IMR-90 (cell line): ENCODE data around the gene LDLRAD4. TPM values are rescaled to one million over a fixed set of nuclear protein-coding genes. Genes with fewer than 3 reads are reported as not detected.

Experiments
- ATAC-seq: fragments of 200-7000 bp; cut with Tn5 transposase; 2 replicates; pipeline ENCODE4 v1.9.1; 2020; ENCODE audit warnings: low read depth, mild to moderate bottlenecking, moderate library complexity
- BruUV-seq: library from RNA; stranded (reverse); fragments of 400-500 nt; replicated peaks from 2 replicates; lab custom pipeline; 2021; lab: Mats Ljungman, UMichigan
- CTCF ChIA-PET: fragments of 300-600 bp; formaldehyde crosslinking; extraction: SDS; loops from one replicate; lab custom pipeline; 2021; ENCODE audit warnings: antibody characterized with exemption; lab: Yijun Ruan, JAX
- POLR2A ChIA-PET: fragments of 300-600 bp; sonication (Branson Sonifier 250); formaldehyde crosslinking; loops from one replicate; lab custom pipeline; 2022; ENCODE audit warnings: antibody characterized with exemption; ENCODE audit not compliant: unreplicated experiment; lab: Charles Lee
- DNase-seq: peaks from one replicate; pipeline ENCODE4 v3.0.0; 2013
- H2AFZ ChIP-seq: replicated peaks from 2 replicates; pipeline ENCODE3; 2013; ENCODE audit warnings: low read length, mild to moderate bottlenecking; ENCODE audit not compliant: poor library complexity
- H2AK5ac ChIP-seq: 2 replicates; pipeline ENCODE4 v1.6.1; 2013; ENCODE audit warnings: low read depth, low read length, inconsistent platforms
- H2AK9ac ChIP-seq: replicated peaks from 2 replicates; pipeline ENCODE3; 2013; ENCODE audit warnings: mild to moderate bottlenecking, low read depth, low read length, moderate library complexity; ENCODE audit not compliant: poor library complexity
- H2BK120ac ChIP-seq: 2 replicates; pipeline ENCODE4 v1.6.1; 2013; ENCODE audit warnings: low read depth, low read length, inconsistent platforms
- H2BK15ac ChIP-seq: 3 replicates; pipeline ENCODE4 v1.6.1; 2013; ENCODE audit warnings: low read depth, low read length, inconsistent platforms
- H2BK20ac ChIP-seq: 2 replicates; pipeline ENCODE4 v1.6.1; 2013; ENCODE audit warnings: low read depth, mild to moderate bottlenecking, inconsistent platforms, low read length, moderate library complexity
- H2BK5ac ChIP-seq: 2 replicates; pipeline ENCODE4 v1.6.1; 2013; ENCODE audit warnings: mild to moderate bottlenecking, low read depth, low read length, inconsistent platforms; ENCODE audit not compliant: poor library complexity, severe bottlenecking
- H3K14ac ChIP-seq: replicated peaks from 2 replicates; pipeline ENCODE4 v1.6.1; 2013; ENCODE audit warnings: low read depth, low read length, inconsistent platforms
- H3K18ac ChIP-seq: 2 replicates; pipeline ENCODE4 v1.6.1; 2013; ENCODE audit warnings: low read depth, low read length, control low read depth
- H3K23ac ChIP-seq: 2 replicates; pipeline ENCODE4 v1.6.1; 2013; ENCODE audit warnings: low read depth, low read length, inconsistent platforms
- H3K27ac ChIP-seq: 2 replicates; pipeline ENCODE4 v1.5.1; 2013; ENCODE audit warnings: mild to moderate bottlenecking, control low read depth, low read length; ENCODE audit not compliant: insufficient read depth
- H3K27me3 ChIP-seq: 2 replicates; pipeline ENCODE4 v1.6.1; 2013; ENCODE audit warnings: low read length; ENCODE audit not compliant: control insufficient read depth, insufficient read depth
- H3K36me3 ChIP-seq: 2 replicates; pipeline ENCODE4 v1.6.1; 2013; ENCODE audit warnings: low read length, mixed read lengths; ENCODE audit not compliant: control insufficient read depth, insufficient read depth
- H3K4ac ChIP-seq: 2 replicates; pipeline ENCODE4 v1.6.1; 2013; ENCODE audit warnings: low read depth, low read length, inconsistent platforms
- H3K4me1 ChIP-seq: 2 replicates; pipeline ENCODE4 v1.6.1; 2013; ENCODE audit warnings: low read length, mixed read lengths; ENCODE audit not compliant: control insufficient read depth, insufficient read depth
- H3K4me2 ChIP-seq: 2 replicates; pipeline ENCODE4 v1.6.1; 2013; ENCODE audit warnings: low read depth, mild to moderate bottlenecking, control low read depth, low read length, moderate library complexity
- H3K4me3 ChIP-seq: 2 replicates; pipeline ENCODE4 v1.5.1; 2013; ENCODE audit warnings: low read depth, mild to moderate bottlenecking, control low read depth, low read length, moderate library complexity; ENCODE audit not compliant: insufficient read depth
- H3K56ac ChIP-seq: 2 replicates; pipeline ENCODE4 v1.6.1; 2013; ENCODE audit warnings: low read length, inconsistent platforms; ENCODE audit not compliant: insufficient read depth; ENCODE audit errors: extremely low read depth
- H3K79me1 ChIP-seq, 2 experiments: 2 replicates each; pipeline ENCODE4 v1.6.1; 2013; ENCODE audit warnings: low read length in 2 of 2, inconsistent platforms in 1 of 2, low read depth in 1 of 2
- H3K9ac ChIP-seq: 2 replicates; pipeline ENCODE4 v1.6.1; 2013; ENCODE audit warnings: low read depth, low read length, control low read depth
- H3K9me1 ChIP-seq: 2 replicates; pipeline ENCODE4 v1.6.1; 2013; ENCODE audit warnings: low read length, inconsistent platforms; ENCODE audit not compliant: insufficient read depth
- H3K9me3 ChIP-seq: 2 replicates; pipeline ENCODE4 v1.6.1; 2013; ENCODE audit warnings: low read length; ENCODE audit not compliant: control insufficient read depth, insufficient read depth
- H4K20me1 ChIP-seq: 2 replicates; pipeline ENCODE4 v1.6.1; 2013; ENCODE audit warnings: low read length, inconsistent platforms; ENCODE audit not compliant: insufficient read depth
- H4K5ac ChIP-seq: 2 replicates; pipeline ENCODE4 v1.6.1; 2013; ENCODE audit warnings: mild to moderate bottlenecking, low read depth, low read length, control low read depth
- H4K8ac ChIP-seq, 2 experiments: 2 replicates each; pipeline ENCODE4 v1.6.1; 2013; ENCODE audit warnings: low read depth in 2 of 2, low read length in 2 of 2, control low read depth in 1 of 2, inconsistent platforms in 1 of 2
- H4K91ac ChIP-seq: 2 replicates; pipeline ENCODE4 v1.6.1; 2013; ENCODE audit warnings: low read depth, low read length, inconsistent platforms; ENCODE audit not compliant: insufficient read depth
- CTCF ChIP-seq: conservative IDR thresholded peaks from 2 replicates; pipeline ENCODE4 v1.5.1; 2012; ENCODE audit warnings: mild to moderate bottlenecking, low read depth, low read length, improper control_type of control experiment
- MAFK ChIP-seq: IDR thresholded peaks from 2 replicates; pipeline ENCODE4 v1.6.1; 2012; ENCODE audit warnings: low read depth, low read length, improper control_type of control experiment
- NFE2L2 ChIP-seq: fragments of 150-350 bp; IDR thresholded peaks from 2 replicates; pipeline ENCODE4 v1.6.1; 2016; ENCODE audit warnings: low read depth, mild to moderate bottlenecking, low read length
- POLR2A ChIP-seq: IDR thresholded peaks from 2 replicates; pipeline ENCODE4 v1.6.1; 2012; ENCODE audit warnings: mild to moderate bottlenecking, low read depth, low read length
- RCOR1 ChIP-seq: IDR thresholded peaks from 2 replicates; pipeline ENCODE4 v1.6.1; 2012; ENCODE audit warnings: mild to moderate bottlenecking, low read length, improper control_type of control experiment; ENCODE audit not compliant: insufficient replicate concordance
- RFX5 ChIP-seq: IDR thresholded peaks from 2 replicates; pipeline ENCODE4 v1.8.0; 2012; ENCODE audit warnings: low read depth, mild to moderate bottlenecking, low read length, moderate library complexity
- WGBS, 2 experiments: methylation state at CpG; one replicate each; pipeline versions ENCODE4 v1.1.5 to v1.1.7; 2013; ENCODE audit warnings: missing lambda C conversion rate in 2 of 2; ENCODE audit not compliant: insufficient read length in 1 of 2; ENCODE audit errors: extremely low coverage in 2 of 2; 5-methylcytosine and 5-hydroxymethylcytosine counted together
- dilution Hi-C: fragments of 300-500 bp; cut with HindIII; formaldehyde crosslinking; loops from one replicate; pipeline ENCODE4 v1.14.3; 2018; ENCODE audit warnings: low sequenced_read_pairs; ENCODE audit not compliant: unreplicated experiment
- in situ Hi-C: fragments of 300-500 bp; cut with MboI; formaldehyde crosslinking; loops from 3 replicates; pipeline ENCODE4 v1.14.3; 2019; ENCODE audit warnings: low sequenced_read_pairs, inconsistent platforms, mixed read lengths
- intact Hi-C: fragments of 100-400 bp; cut with micrococcal nuclease; formaldehyde crosslinking; loops from 2 replicates; pipeline ENCODE4 v1.10.0; 2022
- polyA plus RNA-seq, 3 experiments: library from polyadenylated mRNA; depleted of rRNA; stranded (reverse); fragments of >200 nt; gene quantifications; 2 replicates each; pipeline ENCODE4 v1.2.3, GENCODE V29; 2012; ENCODE audit warnings: low replicate concordance in 1 of 3
- total RNA-seq: library from RNA; depleted of rRNA; stranded (reverse); fragments of >200 nt; gene quantifications from 2 replicates; pipeline ENCODE4 v1.2.3, GENCODE V29; 2012
- TF ChIP-seq, protein P1 (sequence below): fragments of 150-350 bp; IDR thresholded peaks from 2 replicates; pipeline ENCODE4 v1.6.1; 2017; ENCODE audit warnings: mild to moderate bottlenecking, antibody characterized with exemption, low read length, low read depth

The LDLRAD4 gene
- total and polyA plus RNA-seq, 2 of the 4 experiments (the other 2 are of a cell fraction): not detected

GRCh38 chr18:13378150-13378549, 159.6 kb downstream of the LDLRAD4 start:
- WGBS, 2 experiments: 100% methylated on average over 3 of the region's 9 CpGs; no CpG with 5 or more reads in 1 of the 2 experiments
- H2BK15ac ChIP-seq: no peak overlapping the region
- in situ Hi-C loops (no loop called here), intact Hi-C loops (loop anchor here (5.0 kb wide), 1 partner anchor 129 kb away; no protein-coding TSS in a partner anchor), dilution Hi-C loops (no loop called here)
- H3K9me1 ChIP-seq: 0 out of 2 replicates have a peak, but pooled peaks cover 3% of the 10 kb centered on the region
- no peak overlapping the region for H2BK20ac ChIP-seq
- H3K4me1 ChIP-seq: no peaks in the 10 kb centered on the region
- H3K27me3 ChIP-seq: no peaks in the 10 kb centered on the region
- no peak overlapping the region for H2AFZ ChIP-seq
- ChIA-PET POLR2A (no interaction called here), CTCF (no interaction called here)
- no peaks in the 10 kb centered on the region for H4K20me1 ChIP-seq
- no peak overlapping the region for H4K8ac ChIP-seq
- H3K9ac ChIP-seq: no peak overlapping the region
- H4K5ac ChIP-seq: no peak overlapping the region
- no peak overlapping the region for H3K14ac ChIP-seq
- H3K23ac ChIP-seq: no peak overlapping the region
- no TSS peak for BruUV-seq
- TF ChIP-seq POLR2A (no peak), CTCF (no peak), RCOR1 (no peak), MAFK (peak; percentile 22; the same call in 1 of the 2 replicates), RFX5 (no peak), NFE2L2 (no peak)
- TF ChIP-seq, protein P1, sequence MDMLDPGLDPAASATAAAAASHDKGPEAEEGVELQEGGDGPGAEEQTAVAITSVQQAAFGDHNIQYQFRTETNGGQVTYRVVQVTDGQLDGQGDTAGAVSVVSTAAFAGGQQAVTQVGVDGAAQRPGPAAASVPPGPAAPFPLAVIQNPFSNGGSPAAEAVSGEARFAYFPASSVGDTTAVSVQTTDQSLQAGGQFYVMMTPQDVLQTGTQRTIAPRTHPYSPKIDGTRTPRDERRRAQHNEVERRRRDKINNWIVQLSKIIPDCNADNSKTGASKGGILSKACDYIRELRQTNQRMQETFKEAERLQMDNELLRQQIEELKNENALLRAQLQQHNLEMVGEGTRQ: no peak
- ATAC-seq (no peak), DNase-seq (no peak)
- no peaks in the 10 kb centered on the region for H3K79me1 ChIP-seq
- H2AK5ac ChIP-seq: no peak overlapping the region
- H3K4me2 ChIP-seq: no peak overlapping the region
- H3K27ac ChIP-seq: no peak overlapping the region
- no peaks in the 10 kb centered on the region for H3K9me3 ChIP-seq
- no peak overlapping the region for H2BK120ac ChIP-seq
- no peak overlapping the region for H3K18ac ChIP-seq
- no peak overlapping the region for H3K56ac ChIP-seq
- H2BK5ac ChIP-seq: no peak overlapping the region
- no peak overlapping the region for H2AK9ac ChIP-seq
- H4K91ac ChIP-seq: no peak overlapping the region
- H3K4ac ChIP-seq: no peak overlapping the region
- H3K36me3 ChIP-seq: no peaks in the 10 kb centered on the region
- H3K4me3 ChIP-seq: no peak overlapping the region
